GOT3 (cell line): ENCODE results near the gene HHIPL1.

Experiments
- DNase-seq: peaks from one replicate; lab custom pipeline; 2025; ENCODE audit warnings: mixed read lengths; lab: John Stamatoyannopoulos, UW

HHIPL1 gene

DNA sequence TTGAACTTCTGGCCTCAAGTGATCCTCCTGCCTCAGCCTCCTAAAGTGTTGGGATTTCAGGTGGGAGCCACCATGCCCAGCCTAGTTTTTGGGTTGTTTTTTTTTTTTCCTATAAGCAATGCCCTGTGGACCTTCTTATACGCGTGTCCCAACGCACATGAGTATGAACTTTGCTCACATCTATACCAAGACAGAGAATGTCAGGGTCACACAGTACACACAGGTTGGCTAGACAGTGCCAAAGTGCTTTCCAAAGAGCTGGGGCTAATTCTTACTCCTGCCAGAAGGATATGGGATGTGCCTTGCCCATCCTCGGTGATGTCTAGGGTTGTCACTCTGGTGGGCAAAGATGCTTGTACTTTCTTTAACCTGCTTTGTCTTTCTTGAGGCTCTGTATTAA, 33.3 kb upstream of the HHIPL1 start:
- no peak for DNase-seq

DNA sequence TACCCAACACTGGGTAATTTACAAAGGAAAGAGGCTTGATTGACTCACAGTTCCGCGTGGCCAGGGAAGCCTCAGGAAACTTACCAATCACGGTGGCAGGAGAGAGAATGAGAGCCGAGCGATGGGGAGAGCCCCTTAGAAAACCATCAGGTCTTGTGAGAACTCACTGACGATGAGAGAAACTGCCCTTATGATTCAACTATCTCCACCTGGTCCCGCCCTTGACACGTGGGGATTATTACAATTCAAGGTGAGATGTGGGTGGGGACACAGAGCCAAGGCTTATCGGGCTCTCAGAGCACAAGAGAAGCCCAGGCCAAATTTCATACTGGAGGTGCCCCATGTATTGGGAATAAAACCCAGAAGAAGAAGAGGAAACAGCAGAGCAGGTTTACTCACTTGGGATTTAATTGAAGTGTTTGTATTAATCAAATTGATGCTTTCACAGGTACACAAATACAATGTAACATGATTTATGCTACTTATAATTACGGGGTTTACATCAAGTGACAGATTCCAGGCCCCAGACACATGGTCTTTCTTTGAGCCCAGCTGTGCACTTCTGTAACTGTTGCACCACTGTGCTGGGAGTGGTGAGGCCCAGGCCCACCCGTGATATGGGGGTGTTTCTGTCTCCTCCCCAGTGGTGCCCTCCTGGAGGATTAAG, 32.7 kb upstream of the HHIPL1 start:
- DNase-seq, result no peak

DNA sequence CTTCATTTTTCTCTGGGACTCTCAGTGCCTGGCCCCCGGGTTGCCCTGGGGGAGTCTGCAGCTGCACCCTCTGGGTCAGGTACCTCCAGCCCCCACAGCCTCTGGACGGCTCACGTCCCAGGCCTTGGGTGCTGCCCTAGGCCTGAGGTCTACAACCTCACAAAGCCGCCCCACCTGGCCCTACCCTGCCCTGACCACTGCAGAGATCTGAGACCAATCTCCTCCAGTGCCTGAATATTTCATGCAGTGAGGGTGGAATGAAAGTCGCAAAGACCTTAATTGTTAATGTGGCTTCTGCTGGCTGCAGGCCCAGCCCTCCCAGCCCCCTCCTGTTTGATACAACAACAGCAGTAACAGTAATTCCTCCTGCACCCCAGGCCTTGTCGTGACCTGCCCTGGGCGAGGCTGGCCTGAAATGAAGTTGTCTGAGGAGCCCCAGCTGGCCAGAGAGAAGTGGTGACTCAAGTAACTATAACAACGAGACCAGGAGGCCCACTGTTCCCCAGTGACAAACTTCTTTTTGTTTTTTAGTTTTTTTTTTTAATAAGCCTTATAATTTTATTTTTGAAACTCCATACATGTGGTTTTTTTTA, 32.1 kb upstream of the HHIPL1 start:
- DNase-seq, result no peak

- DNase-seq, result no peak
These were observed 29.3 kb upstream of the HHIPL1 start for GRCh38 chr14:99615497-99616157.

GRCh38 chr14:99616832-99617800, 27.8 kb upstream of the HHIPL1 start:
- DNase-seq, result no peak

DNA sequence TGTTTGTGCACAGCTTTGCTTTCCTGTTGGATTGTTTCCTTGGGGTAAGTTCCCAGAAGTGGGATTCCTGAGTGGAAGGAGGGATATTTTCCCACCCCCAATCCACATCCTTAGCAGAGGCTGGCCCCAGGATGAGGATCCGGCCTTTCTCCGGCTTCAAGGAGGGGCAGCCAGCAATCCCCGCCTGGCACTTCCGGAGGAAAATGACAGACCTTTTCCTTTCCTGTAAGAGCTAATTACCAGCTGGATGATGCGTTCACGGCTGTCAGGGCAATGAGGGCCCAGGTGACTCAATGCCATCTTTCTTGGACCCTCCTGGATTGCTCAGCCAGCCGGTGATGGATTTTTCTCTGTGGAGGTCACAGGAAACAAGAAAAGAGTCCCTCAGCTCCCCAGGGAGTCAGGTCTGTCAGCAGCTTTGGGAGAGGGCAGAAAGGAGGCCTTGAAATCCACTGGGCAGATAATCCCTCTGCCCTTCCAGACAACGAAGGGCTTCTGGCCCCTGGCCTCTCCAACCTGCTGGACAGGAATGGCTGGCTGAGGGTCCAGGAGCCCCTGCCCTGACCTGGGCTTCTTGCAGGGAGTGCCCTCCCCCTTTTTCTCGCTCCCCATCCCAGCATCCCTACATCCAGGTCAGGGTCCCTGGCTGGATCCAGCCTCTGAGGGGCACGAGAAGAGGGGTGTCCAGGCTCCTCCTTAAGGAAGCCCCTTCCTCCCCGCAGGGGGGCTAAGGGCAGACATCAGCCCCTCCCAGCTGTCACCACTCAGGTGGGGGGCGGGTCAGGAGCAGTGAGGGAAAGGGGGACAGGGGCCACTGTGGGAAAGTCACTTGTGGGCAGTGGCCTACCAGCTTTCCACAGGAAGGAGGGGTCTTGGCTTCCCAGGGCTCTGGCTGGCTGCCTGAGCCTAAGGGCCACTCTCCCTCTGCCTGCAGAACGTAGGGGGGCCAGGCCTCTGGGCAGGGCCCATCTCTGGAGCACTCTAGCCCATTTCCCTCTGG, 24.8 kb upstream of the HHIPL1 start:
- no peak for DNase-seq

GRCh38 chr14:99621948-99622347, 23.0 kb upstream of the HHIPL1 start:
- DNase-seq, result no peak

DNA sequence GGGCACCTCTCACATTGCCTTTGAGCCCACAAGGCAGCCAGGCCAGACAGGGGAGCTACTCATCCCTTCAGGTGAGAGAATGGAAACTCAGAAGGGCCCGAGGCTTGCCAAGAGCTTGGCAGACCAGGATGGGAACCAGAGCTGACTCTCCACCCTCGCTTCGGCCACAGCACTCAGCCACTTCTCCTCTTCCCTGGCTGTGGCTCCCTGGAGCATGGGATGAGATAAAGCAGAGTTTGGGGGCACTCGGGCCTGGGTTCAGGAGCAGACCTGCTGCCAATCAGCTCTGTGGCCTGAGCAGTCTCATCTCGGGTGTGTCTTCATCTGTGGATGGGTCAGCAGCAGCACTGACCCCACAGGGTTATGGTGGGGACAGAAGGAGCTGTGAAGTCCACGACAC, 20.9 kb upstream of the HHIPL1 start:
- DNase-seq, result no peak

- no peak for DNase-seq
These were observed 20.0 kb upstream of the HHIPL1 start for GRCh38 chr14:99624971-99625370.

DNA sequence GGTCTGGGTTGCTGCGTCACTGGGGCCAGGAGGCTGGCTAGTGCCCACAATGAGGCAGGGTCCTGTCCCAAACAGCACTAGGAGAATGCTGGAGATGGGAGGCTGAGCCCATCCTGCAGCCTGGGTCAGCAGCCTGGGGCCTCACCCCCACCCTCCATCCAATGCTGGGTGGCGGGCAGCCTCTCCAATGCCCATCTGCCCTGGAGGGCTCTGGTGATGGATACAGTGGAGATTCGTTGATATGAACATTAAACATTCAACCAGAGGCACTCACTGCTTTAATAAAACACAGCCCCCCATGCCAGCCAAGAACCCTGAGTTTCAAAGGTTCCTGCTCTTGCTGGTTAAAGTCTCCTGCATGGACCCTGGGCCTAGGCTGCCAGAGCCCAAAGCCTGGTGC, 19.5 kb upstream of the HHIPL1 start:
- no peak for DNase-seq

DNA sequence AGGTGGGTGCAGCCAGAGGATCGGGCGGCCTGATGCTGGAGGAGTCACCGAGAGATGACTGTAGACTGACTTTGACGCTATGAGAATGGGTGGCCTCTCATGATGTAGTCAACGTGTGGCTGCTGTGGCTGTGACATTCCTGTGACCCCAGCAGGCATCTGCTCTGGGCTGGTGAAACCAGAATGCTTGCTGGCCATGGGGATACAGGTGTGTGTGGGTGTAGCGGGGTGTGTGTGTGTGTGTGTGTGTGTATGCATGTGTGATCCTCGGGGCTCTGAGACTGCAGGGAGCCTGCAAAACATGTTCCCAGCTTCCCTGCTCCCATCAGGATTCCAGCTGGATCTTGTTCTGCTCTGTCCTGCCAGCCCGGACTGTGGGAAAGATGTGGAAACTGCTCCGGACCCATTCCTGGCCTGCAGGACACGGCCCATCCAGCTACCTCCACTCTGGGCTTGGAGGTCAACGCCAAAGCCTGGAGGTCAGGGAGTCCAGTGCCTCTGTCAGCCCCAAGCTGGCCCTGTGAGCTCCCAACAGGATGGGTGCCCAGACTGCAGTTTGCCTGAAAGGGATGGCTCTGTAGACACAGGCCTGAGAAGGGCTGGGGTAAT, 18.8 kb upstream of the HHIPL1 start:
- no peak for DNase-seq

GRCh38 chr14:99627100-99627499, 17.8 kb upstream of the HHIPL1 start:
- no peak for DNase-seq

DNA sequence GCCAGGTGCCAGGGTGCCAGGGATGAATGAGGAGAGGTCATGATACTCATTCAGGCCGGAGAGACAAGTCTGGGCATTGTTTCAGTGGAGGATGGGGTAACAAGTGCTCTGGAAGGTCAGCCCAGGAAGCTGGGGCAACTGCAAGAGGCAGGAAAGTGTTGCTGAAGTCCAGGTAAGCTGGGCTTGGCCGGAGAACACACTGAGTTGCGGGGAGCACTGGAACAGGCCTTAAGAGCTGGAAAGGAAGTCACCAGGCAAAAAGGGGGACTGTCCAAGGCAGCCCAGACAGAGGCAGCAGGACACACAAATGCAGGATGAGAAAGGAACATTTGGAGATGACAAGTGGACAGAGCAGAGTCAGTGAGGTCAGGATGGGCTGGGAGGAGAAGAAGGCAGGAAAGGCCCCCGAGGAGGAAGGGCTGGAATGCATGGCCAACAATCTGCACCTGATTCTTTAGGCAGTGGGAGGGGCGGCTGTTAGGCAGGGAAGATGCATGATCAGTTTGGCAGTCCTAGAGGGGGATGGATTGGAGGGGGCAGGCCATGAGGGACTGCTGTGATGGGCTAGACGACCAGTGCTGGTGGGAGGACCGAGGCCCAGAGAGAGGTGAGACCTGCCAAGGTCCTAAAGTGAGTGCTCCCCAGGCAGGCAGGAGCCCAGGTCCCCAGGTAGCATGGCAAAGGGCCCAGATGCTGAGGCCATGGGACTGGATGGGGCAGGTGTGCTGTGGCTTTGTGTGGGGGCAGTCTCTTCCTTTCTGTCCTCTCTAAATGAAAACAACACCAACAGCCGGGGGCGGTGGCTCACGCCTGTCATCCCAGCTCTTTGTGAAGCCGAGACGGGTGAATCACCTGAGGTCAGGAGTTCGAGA, 17.2 kb upstream of the HHIPL1 start:
- DNase-seq, result no peak

- no peak for DNase-seq
These were observed 15.9 kb upstream of the HHIPL1 start for GRCh38 chr14:99628887-99629618.

- DNase-seq, result no peak
These were observed 14.7 kb upstream of the HHIPL1 start for GRCh38 chr14:99630202-99630601.

- no peak for DNase-seq
These were observed 12.4 kb upstream of the HHIPL1 start for GRCh38 chr14:99632410-99633035.

GRCh38 chr14:99633141-99633540, 11.8 kb upstream of the HHIPL1 start:
- DNase-seq, result no peak

GRCh38 chr14:99633918-99634317, 11.0 kb upstream of the HHIPL1 start:
- DNase-seq, result no peak

- no peak for DNase-seq
These were observed 10.5 kb upstream of the HHIPL1 start for GRCh38 chr14:99634443-99634842.
